ENCODE measurements around the gene RHOG.

Gene RHOG

GRCh38 chr11:3853545-3853842 lies 12.7 kb upstream of the RHOG start:
- ChIA-PET POLR2A (interaction anchor here (3.4 kb wide), 1 partner anchor 13 kb away, joined by 22 read pairs; the partner anchor contains the start of gene RHOG), CTCF (interaction anchor here (1.4 to 43.8 kb wide), 8 partner anchors 13 to 217 kb away, joined by 7 to 1411 read pairs (median 18); partner anchors contain the start of gene RHOG)
- TF ChIP-seq, protein P1, sequence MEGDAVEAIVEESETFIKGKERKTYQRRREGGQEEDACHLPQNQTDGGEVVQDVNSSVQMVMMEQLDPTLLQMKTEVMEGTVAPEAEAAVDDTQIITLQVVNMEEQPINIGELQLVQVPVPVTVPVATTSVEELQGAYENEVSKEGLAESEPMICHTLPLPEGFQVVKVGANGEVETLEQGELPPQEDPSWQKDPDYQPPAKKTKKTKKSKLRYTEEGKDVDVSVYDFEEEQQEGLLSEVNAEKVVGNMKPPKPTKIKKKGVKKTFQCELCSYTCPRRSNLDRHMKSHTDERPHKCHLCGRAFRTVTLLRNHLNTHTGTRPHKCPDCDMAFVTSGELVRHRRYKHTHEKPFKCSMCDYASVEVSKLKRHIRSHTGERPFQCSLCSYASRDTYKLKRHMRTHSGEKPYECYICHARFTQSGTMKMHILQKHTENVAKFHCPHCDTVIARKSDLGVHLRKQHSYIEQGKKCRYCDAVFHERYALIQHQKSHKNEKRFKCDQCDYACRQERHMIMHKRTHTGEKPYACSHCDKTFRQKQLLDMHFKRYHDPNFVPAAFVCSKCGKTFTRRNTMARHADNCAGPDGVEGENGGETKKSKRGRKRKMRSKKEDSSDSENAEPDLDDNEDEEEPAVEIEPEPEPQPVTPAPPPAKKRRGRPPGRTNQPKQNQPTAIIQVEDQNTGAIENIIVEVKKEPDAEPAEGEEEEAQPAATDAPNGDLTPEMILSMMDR (IDR thresholded peaks at IDR 0.05; ENCODE audit: control extremely low read depth, extremely low read depth, low read depth, missing control alignments): no peak
- DNase-seq (ENCODE audit: extremely low spot score): no peak

GRCh38 chr11:3849297-3849874 lies 8.6 kb upstream of the RHOG start:
- DNase-seq (ENCODE audit: extremely low spot score): peak; percentile 39
- TF ChIP-seq, protein P1 (IDR thresholded peaks at IDR 0.05; ENCODE audit: control extremely low read depth, extremely low read depth, low read depth, missing control alignments): peak; percentile 53
- CTCF ChIA-PET: interaction anchor here (0.8 to 43.8 kb wide), 47 partner anchors 9 to 256 kb away, joined by 3 to 1411 read pairs (median 5); partner anchors contain the start of genes PGAP2 and RHOG
- POLR2A ChIA-PET: interaction anchor here (0.6 kb wide), 1 partner anchor 46 kb away, joined by 4 read pairs; no protein-coding TSS in a partner anchor

DNA sequence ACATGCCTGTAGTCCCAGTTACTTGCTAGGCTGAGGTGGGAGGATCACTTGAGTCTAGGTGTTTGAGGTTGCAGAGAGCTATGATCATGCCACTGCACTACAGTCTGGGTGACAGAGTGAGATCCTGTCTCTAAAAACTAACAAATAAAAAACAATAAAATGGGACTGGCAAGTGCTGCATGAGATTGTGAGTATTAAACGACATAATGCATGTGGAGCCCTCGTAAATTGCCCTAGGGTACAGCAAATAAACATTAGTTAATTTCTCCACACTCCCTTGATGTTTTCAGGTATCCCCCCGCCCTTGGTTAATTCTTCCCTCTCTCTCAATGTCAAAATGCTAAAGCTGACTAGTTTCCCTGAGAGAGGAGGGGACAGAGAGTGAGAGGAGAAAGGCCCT lies 4.9 kb upstream of the RHOG start:
- TF ChIP-seq, protein P1 (IDR thresholded peaks at IDR 0.05; ENCODE audit: control extremely low read depth, extremely low read depth, low read depth, missing control alignments): no peak
- ChIA-PET POLR2A (no interaction called here), CTCF (interaction anchor here (12.1 to 43.8 kb wide), 4 partner anchors 5 to 225 kb away, joined by 329 to 1411 read pairs (median 376); partner anchors contain the start of genes RHOG and STIM1)
- no peak for DNase-seq (ENCODE audit: extremely low spot score)

- no peak for DNase-seq (ENCODE audit: extremely low spot score)
- ChIA-PET POLR2A (no interaction called here), CTCF (interaction anchor here (12.1 to 43.8 kb wide), 2 partner anchors 8 to 225 kb away, joined by 329 to 1411 read pairs; partner anchors contain the start of gene STIM1)
- TF ChIP-seq, protein P1 (IDR thresholded peaks at IDR 0.05; ENCODE audit: control extremely low read depth, extremely low read depth, low read depth, missing control alignments): no peak
These were observed 4.5 kb upstream of the RHOG start for GRCh38 chr11:3845246-3845645.

GRCh38 chr11:3843326-3843725 lies 2.6 kb upstream of the RHOG start:
- ChIA-PET POLR2A (interaction anchor here (0.9 kb wide), 1 partner anchor 13 kb away, joined by 5 read pairs; no protein-coding TSS in a partner anchor), CTCF (interaction anchor here (1.1 to 43.8 kb wide), 6 partner anchors 10 to 227 kb away, joined by 3 to 1411 read pairs (median 29); partner anchors contain the start of gene STIM1)
- no peak for DNase-seq (ENCODE audit: extremely low spot score)
- TF ChIP-seq, protein P1 (IDR thresholded peaks at IDR 0.05; ENCODE audit: control extremely low read depth, extremely low read depth, low read depth, missing control alignments): no peak

GRCh38 chr11:3841426-3842350 lies 929 bp upstream of the RHOG start:
- TF ChIP-seq, protein P1 (IDR thresholded peaks at IDR 0.05; ENCODE audit: control extremely low read depth, extremely low read depth, low read depth, missing control alignments): peak; percentile 87
- ChIA-PET CTCF (interaction anchor here (0.7 to 43.8 kb wide), 33 partner anchors 10 to 250 kb away, joined by 3 to 1411 read pairs (median 5); partner anchors contain the start of genes NUP98 and STIM1), POLR2A (interaction anchor here (0.5 to 2.7 kb wide), 8 partner anchors 9 to 1535 kb away, joined by 3 to 22 read pairs (median 4); partner anchors contain the start of gene STIM1)
- peak; percentile 87 for DNase-seq (ENCODE audit: extremely low spot score)

All from GM10248 (cell line).